Measurements from ENCODE around the gene TNPO3. TPM values are rescaled to one million over a fixed set of nuclear protein-coding genes. Genes with fewer than 3 reads are reported as not detected.

Gene TNPO3
- polyA plus RNA-seq, 1 of the 3 experiments (the other 2 are of a cell fraction): 27.8 TPM

- no peak for TF ChIP-seq FOXJ3 (CRISPR knock-in tag; IDR thresholded peaks at IDR 0.05)
- no peak for TF ChIP-seq ELF1 (IDR thresholded peaks at IDR 0.05)
- TF ChIP-seq EP300 (IDR thresholded peaks at IDR 0.05; ENCODE audit: borderline replicate concordance in 1 of 2, low read depth in 1 of 2, low read length in 1 of 2): no peak
Measured at GRCh38 chr7:128912281-128912680, 142.6 kb downstream of the TNPO3 start (continued).

GRCh38 chr7:128911423-128912031 lies 143.4 kb downstream of the TNPO3 start:
- H3K9me2 ChIP-seq: no peaks in the 10 kb centered on the region
- H3K27ac ChIP-seq (ENCODE audit: low read depth in 2 of 2, low read length in 1 of 2): no peak overlapping the region
- no peak overlapping the region for H3K4me2 ChIP-seq
- no peaks in the 10 kb centered on the region for H3F3A ChIP-seq (replicated peaks; ENCODE audit: insufficient read depth)
- H3K9ac ChIP-seq: no peak overlapping the region
- H3K4me3 ChIP-seq (ENCODE audit: low read depth in 2 of 2, low read length in 1 of 2): no peak overlapping the region
- H3K9me3 ChIP-seq: no peaks in the 10 kb centered on the region
- no peaks in the 10 kb centered on the region for H3K36me3 ChIP-seq (replicated peaks in 1 of 2; ENCODE audit: control insufficient read depth in 1 of 2, insufficient read depth in 2 of 2, low read length in 1 of 2)
- peaks cover 13% of the 10 kb centered on the region; the same call in 1 of the 2 replicates for H3K27me3 ChIP-seq (ENCODE audit: insufficient read depth)
- no peak overlapping the region for H2AFZ ChIP-seq (ENCODE audit: low read depth)
- H3K4me1 ChIP-seq (ENCODE audit: control insufficient read depth in 1 of 2, insufficient read depth in 2 of 2, low read depth in 1 of 2, low read length in 1 of 2): peaks cover 0 to 4% of the 10 kb centered on the region in 2 experiments; a peak in 1 of 4 replicates
- ChIA-PET CTCF (interaction anchor here (0.8 to 6.2 kb wide), 6 partner anchors 9 to 450 kb away, joined by 3 to 69 read pairs (median 5); no protein-coding TSS in a partner anchor), POLR2A (interaction anchor here (0.6 kb wide), 1 partner anchor 476 kb away, joined by 5 read pairs; no protein-coding TSS in a partner anchor)
- H4K20me1 ChIP-seq (ENCODE audit: insufficient read depth): no peaks in the 10 kb centered on the region
- no peaks in the 10 kb centered on the region for H3K79me2 ChIP-seq (ENCODE audit: insufficient read depth)
- no peak for TF ChIP-seq PBX3 (IDR thresholded peaks at IDR 0.05)
- TF ChIP-seq TEAD4 (IDR thresholded peaks at IDR 0.05; ENCODE audit: borderline replicate concordance, insufficient read depth): no peak
- TF ChIP-seq ELF1 (IDR thresholded peaks at IDR 0.05): no peak
- no peak for TF ChIP-seq TAF1 (IDR thresholded peaks at IDR 0.05; ENCODE audit: borderline replicate concordance, low read depth, low read length)
- TF ChIP-seq ZBTB33 (IDR thresholded peaks at IDR 0.05; ENCODE audit: borderline replicate concordance, low read depth): no peak
- TF ChIP-seq TCF12 (IDR thresholded peaks at IDR 0.05): no peak
- DNase-seq: peak; percentile 45
- 74% methylated on average over 8 of the region's 8 CpGs for WGBS (ENCODE audit: low lambda C conversion rate)

GRCh38 chr7:128910569-128910945 lies 144.4 kb downstream of the TNPO3 start, which contains the start of gene KCP:
Gene KCP (minus strand): TSS chr7:128910709. CDS start chr7:128910676, 33 bp downstream.
- Histone ChIP-seq H3K4me1 (ENCODE audit: control insufficient read depth in 1 of 2, insufficient read depth in 2 of 2, low read depth in 1 of 2, low read length in 1 of 2) (peaks cover 0 to 4% of the 10 kb centered on the region in 2 experiments; a peak in 1 of 4 replicates), H3K79me2 (ENCODE audit: insufficient read depth) (no peaks in the 10 kb centered on the region), H3K27ac (ENCODE audit: low read depth in 2 of 2, low read length in 1 of 2) (no peak within 1 kb of the TSS), H3K9ac (no peak within 1 kb of the TSS), H3K36me3 (replicated peaks in 1 of 2; ENCODE audit: control insufficient read depth in 1 of 2, insufficient read depth in 2 of 2, low read length in 1 of 2) (no peaks in the 10 kb centered on the region), H3F3A (replicated peaks; ENCODE audit: insufficient read depth) (no peaks in the 10 kb centered on the region), H3K9me3 (no peaks in the 10 kb centered on the region), H3K27me3 (ENCODE audit: insufficient read depth) (peaks cover 13% of the 10 kb centered on the region; the same call in 1 of the 2 replicates), H4K20me1 (ENCODE audit: insufficient read depth) (no peaks in the 10 kb centered on the region), H2AFZ (ENCODE audit: low read depth) (peak within 1 kb of the TSS; percentile 17; the same call in 1 of the 2 replicates), H3K4me3 (ENCODE audit: low read depth in 2 of 2, low read length in 1 of 2) (no peak within 1 kb of the TSS), H3K9me2 (no peaks in the 10 kb centered on the region), H3K4me2 (no peak within 1 kb of the TSS)
- peak; percentile 49 for DNase-seq
- POLR2A ChIA-PET: no interaction called here
- WGBS (ENCODE audit: low lambda C conversion rate): 93% methylated on average over 20 of the region's 34 CpGs
- CTCF ChIA-PET: interaction anchor here (0.8 to 6.2 kb wide), 8 partner anchors 11 to 449 kb away, joined by 3 to 69 read pairs (median 4); no protein-coding TSS in a partner anchor
- TF ChIP-seq YY1 (IDR thresholded peaks at IDR 0.05; ENCODE audit: low read depth): no peak
- no peak for TF ChIP-seq TEAD4 (IDR thresholded peaks at IDR 0.05; ENCODE audit: borderline replicate concordance, insufficient read depth)
- TF ChIP-seq RCOR1 (IDR thresholded peaks at IDR 0.05; ENCODE audit: low read length): no peak
- TF ChIP-seq CHD2 (IDR thresholded peaks at IDR 0.05; ENCODE audit: low read length, partially characterized antibody): no peak
- no peak for TF ChIP-seq FOSL2 (IDR thresholded peaks at IDR 0.05; ENCODE audit: borderline replicate concordance, low read depth)
- TF ChIP-seq ZBTB33 (IDR thresholded peaks at IDR 0.05; ENCODE audit: borderline replicate concordance, low read depth): no peak
- no peak for TF ChIP-seq NRF1 (IDR thresholded peaks at IDR 0.05; ENCODE audit: low read depth, low read length)
- no peak for TF ChIP-seq RXRA (IDR thresholded peaks at IDR 0.05; ENCODE audit: borderline replicate concordance, low read depth)
- no peak for TF ChIP-seq SMC3 (IDR thresholded peaks at IDR 0.05; ENCODE audit: low read depth, low read length)
- TF ChIP-seq USF1 (IDR thresholded peaks at IDR 0.05; ENCODE audit: borderline replicate concordance, low read depth): no peak
- no peak for TF ChIP-seq GATA2 (CRISPR knock-in tag; IDR thresholded peaks at IDR 0.05)
- TF ChIP-seq MXI1 (IDR thresholded peaks at IDR 0.05; ENCODE audit: low read depth, low read length): no peak
- no peak for TF ChIP-seq POLR2AphosphoS5 (IDR thresholded peaks at IDR 0.05; ENCODE audit: low read depth, low read length)
- TF ChIP-seq RFX5 (IDR thresholded peaks at IDR 0.05; ENCODE audit: low read length): no peak
- no peak for TF ChIP-seq TCF12 (IDR thresholded peaks at IDR 0.05)

Data from SK-N-SH (cell line).